ENCODE results near the gene RPL41.
"Not testable (repeated sequence)": the region's sequence is repeated elsewhere in the genome, so short reads cannot be mapped to it uniquely, and the experiment has no call there.

Gene RPL41

DNA sequence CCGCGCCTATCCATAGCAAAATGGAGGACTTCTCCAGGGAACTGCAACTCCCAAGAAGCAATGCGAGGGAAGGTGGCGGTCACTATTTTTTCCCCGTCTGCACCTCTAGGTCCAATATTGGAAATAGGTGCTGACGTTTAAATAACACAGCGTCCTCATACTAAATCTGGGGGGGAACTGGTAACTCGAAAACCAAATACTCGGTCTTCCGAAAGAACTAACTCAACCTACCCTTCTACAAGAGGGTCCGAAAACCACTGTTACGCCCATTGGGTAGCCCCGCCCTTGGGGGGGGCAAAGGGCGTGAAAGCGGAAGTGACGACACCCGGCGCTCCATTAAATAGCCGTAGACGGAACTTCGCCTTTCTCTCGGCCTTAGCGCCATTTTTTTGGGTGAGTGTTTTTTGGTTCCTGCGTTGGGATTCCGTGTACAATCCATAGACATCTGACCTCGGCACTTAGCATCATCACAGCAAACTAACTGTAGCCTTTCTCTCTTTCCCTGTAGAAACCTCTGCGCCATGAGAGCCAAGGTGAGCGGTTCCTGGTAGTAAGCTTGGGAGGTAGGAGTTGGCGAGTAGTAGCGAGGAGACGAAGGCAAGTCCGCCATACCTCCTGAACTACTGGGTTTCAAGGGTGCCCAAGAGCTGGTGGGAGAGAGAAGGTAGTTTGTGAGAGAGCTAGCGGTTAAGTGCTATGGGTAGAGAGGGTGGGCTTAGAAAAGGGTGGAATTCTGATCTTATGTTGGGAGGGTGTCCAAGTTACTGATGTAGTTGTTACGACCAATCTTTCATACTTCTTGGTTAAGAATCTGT lies at the start of gene RPL41:
Gene RPL41 (plus strand): TSS at position 367 of the 815 bp plus-strand sequence.
- DNase-seq: peak; percentile 84

- no peak for DNase-seq
Measured at GRCh38 chr12:56071648-56072047, 44.8 kb upstream of the RPL41 start.

DNA sequence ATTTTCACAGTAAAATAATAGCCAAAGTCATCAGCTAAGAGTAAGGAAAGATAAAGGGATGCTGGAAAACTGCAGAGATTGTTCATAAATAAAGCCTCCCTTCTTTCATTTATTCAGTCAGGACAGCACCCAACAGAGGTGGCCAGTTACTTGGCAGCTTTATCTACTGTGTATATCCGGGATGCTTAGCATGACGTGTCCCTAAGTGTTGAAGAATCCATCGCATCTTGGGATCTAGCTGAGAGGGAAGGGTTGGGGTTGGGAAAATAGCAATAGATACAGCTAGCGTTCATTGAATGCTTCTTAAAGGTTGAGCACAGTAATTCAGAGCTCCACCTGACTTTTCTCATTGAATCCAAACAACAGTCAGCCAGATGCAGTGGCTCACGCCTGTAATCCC lies 42.0 kb upstream of the RPL41 start:
- DNase-seq: no peak

GRCh38 chr12:56077966-56078365 lies 38.5 kb upstream of the RPL41 start:
- not testable (repeated sequence) for DNase-seq

DNA sequence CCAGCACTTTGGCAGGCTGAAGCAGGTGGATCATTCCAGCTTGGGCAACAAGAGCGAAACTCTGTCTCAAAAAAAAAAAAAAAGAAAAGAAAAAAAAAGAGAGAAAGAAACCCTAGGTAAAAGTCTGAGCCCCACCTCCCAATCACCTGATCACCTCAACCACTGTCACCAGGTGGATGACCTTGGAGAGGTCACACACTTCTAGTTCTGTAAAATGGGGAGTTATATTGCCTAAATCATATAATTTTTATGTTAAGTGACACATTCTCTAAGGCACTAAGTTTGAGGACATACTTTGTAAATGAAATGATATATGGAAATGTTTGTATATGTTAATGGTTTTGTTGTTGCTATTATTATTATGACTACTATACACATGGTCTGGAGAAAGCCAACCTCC lies 38.0 kb upstream of the RPL41 start:
- no peak for DNase-seq

DNA sequence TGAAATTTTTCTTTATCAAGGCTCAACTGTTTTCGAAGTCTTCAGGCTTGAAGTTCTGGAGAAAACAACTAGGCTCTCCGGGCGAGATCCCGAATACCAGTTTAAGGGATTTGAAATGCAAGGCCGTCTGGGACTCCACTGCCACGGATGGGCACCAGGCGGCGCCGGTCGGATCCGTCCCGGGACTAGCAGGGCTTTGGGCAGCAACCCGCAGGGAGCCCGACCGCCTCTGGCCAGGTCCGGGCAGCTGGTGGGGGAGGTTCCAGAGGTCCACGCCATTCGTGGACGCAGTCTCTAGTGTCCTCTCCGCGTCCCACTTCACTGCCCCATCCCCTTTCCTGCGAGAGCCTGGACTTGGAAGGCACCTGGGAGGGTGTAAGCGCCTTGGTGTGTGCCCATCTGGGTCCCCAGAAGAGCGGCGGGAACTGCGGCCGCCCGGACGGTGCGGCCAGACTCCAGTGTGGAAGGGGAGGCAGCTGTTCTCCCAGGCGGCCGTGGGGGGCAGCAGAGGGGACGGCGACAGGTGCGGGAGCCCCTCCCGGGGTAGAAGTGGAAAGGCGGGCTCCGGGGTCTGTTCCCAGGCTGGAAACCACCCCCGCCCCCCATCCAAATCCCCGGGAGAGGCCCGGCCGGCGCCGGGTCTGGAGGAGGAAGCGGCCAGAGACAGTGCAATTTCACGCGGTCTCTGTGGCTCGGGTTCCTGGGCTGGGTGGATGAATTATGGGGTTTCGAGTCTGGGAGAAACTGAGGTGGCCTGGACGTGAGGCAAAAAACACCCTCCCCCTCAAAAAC lies 37.3 kb upstream of the RPL41 start:
- no peak for DNase-seq

GRCh38 chr12:56079723-56080555 lies 36.5 kb upstream of the RPL41 start, which contains the start of gene ERBB3:
ERBB3 (plus strand) TSS chr12:56080165; CDS start chr12:56080301, 136 bp downstream.
- DNase-seq: no peak

DNA sequence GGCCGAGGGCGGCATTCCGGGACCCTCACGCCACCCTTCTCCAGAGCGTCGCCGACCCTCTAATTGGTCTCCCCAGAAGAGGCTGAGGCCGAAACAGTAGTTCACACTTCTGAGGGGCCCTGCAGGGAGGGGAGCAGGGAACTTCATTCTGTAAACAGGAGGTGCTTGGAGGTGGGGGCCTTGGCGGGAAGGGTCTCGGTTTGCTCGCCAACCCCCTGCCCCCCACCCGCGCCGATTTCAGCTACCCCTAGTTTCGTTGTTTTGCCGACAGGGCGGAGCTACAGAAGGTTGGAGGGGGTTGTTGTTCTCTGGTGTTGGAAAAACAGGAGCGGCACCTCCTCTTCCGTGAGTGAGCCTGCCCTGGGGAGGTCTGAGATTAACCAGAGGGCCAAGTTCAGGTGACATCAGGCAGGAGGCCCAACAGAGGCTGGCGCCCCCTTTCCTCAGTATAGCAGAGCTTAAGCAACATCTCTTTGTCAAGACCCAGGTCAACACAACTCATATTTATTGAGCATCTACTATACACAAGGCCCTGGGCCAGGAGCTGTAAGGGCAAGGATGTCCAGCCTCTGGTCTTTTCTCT lies 35.8 kb upstream of the RPL41 start:
- DNase-seq: no peak

GRCh38 chr12:56081393-56082347 lies 34.8 kb upstream of the RPL41 start:
- no peak for DNase-seq

GRCh38 chr12:56082382-56082781 lies 34.1 kb upstream of the RPL41 start:
- DNase-seq: no peak

DNA sequence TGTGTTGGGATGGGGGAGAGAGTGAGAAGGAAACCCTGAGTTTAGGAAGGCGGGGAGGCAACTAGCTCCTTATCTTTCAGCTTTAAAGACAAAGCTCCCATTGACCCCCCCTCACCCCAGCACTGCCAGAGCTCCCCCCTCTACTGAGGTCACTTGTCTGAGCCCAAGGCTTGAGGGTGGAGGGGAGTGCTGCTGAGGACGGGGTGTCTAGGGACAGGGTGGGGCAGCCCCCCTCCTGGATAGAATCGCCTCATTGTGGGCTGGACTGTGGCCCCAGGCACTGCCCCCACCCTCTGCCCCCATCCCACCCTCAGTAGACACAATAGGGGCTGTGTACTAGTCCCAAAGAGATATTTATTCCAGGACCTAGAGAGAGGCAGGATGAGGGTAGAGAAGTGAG lies 33.5 kb upstream of the RPL41 start:
- no peak for DNase-seq

DNA sequence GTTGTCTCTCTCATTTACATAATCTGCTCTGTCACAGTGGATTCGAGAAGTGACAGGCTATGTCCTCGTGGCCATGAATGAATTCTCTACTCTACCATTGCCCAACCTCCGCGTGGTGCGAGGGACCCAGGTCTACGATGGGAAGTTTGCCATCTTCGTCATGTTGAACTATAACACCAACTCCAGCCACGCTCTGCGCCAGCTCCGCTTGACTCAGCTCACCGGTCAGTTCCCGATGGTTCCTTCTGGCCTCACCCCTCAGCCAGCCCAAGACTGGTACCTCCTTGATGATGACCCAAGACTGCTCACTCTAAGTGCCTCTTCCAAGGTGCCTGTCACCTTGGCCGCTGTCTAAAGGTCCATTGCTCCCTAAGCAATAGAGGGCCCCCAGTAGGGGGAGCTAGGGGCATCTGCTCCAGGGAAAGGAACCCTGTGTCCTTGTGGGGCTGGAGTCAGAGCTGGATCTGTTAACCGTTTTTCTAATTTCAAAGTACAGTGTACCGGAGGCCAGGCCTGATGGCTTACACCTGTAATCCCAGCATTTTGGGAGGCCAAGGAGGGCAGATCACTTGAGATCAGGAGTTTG lies 31.4 kb upstream of the RPL41 start:
- no peak for DNase-seq

- no peak for DNase-seq
Measured at GRCh38 chr12:56086096-56086495, 30.3 kb upstream of the RPL41 start.

DNA sequence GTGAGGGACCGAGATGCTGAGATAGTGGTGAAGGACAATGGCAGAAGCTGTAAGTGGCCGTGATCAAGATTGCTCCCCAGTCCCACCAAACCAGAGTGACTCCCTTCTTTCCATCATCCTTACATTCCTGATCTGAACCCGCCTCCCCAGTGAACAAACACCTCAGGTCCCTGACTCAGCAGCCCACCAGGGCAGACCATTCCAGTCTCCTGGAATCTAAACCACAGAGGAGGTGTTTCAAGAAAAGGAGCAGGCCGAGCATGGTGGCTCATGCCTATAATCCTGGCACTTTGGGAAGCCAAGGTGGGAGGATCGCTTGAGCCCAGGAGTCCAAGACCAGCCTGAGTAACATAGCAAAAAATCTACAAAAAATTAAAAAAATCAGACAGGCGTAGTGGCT lies 29.8 kb upstream of the RPL41 start:
- DNase-seq: no peak

DNA sequence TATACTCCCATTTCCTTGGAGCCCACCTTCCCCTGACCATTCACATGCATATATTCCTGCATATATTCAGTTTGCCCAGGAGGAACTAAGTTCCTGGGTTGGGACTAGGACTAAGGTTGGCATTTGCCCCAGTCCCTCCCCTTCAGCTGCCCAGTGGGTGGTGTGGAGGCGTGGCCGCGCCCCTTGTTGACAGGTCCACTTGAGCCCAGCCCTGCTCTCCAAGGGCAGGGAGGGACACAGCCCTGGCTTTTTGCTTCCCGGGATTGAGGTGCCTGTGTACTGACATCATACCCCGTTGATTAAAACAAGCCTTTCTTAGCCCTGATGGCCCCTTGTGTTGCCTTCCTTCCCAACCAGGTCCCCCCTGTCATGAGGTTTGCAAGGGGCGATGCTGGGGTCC lies 29.2 kb upstream of the RPL41 start:
- DNase-seq: no peak

DNA sequence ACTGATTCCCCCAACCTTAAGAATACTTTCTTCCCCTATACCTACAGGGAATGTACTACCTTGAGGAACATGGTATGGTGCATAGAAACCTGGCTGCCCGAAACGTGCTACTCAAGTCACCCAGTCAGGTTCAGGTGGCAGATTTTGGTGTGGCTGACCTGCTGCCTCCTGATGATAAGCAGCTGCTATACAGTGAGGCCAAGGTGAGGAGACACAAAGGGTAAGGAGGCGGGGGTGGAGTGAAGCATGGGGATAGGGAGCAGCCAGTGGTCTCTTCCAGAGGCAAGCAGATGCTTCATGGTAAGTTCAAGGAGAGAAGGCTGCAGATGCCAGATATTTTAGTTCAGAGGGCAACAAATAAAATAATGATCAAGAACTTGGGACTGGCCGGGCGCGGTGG lies 18.7 kb upstream of the RPL41 start:
- DNase-seq: no peak

DNA sequence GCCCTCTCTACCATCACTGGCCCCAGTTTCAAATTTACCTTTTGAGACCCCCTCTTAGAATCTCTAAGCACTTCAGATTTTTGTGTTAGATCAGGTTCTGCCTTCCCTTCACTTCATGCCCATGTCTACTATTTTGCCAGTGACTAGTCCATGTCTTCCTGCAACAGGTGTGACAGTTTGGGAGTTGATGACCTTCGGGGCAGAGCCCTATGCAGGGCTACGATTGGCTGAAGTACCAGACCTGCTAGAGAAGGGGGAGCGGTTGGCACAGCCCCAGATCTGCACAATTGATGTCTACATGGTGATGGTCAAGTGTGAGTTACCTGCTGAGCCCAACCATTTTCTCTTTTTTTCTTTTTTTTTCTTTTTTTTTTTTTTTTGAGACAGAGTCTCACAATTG lies 17.8 kb upstream of the RPL41 start:
- DNase-seq: no peak

- no peak for DNase-seq
Measured at GRCh38 chr12:56099787-56100186, 16.6 kb upstream of the RPL41 start.

DNA sequence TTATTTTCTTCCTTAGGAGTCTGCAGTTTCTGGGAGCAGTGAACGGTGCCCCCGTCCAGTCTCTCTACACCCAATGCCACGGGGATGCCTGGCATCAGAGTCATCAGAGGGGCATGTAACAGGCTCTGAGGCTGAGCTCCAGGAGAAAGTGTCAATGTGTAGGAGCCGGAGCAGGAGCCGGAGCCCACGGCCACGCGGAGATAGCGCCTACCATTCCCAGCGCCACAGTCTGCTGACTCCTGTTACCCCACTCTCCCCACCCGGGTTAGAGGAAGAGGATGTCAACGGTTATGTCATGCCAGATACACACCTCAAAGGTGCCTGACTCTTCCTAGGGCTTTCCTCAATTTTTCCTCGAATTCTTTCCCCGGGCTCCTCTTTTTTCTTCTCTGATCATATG lies 15.4 kb upstream of the RPL41 start:
- no peak for DNase-seq

GRCh38 chr12:56102683-56103065 lies 13.8 kb upstream of the RPL41 start:
- no peak for DNase-seq

- DNase-seq: no peak
Measured at GRCh38 chr12:56103066-56103711, 13.2 kb upstream of the RPL41 start.

All from GDM1 (cell line).